ENCODE results near the gene KBTBD2.
"Not testable (repeated sequence)": the region's sequence is repeated elsewhere in the genome, so short reads cannot be mapped to it uniquely, and the experiment has no call there.

Gene KBTBD2

GRCh38 chr7:32891043-32891799, at the start of gene KBTBD2:
KBTBD2 (minus strand) TSS chr7:32891760; CDS start chr7:32879604, 12,156 bp downstream.
- DNase-seq = peak; percentile 81

GRCh38 chr7:32941181-32941580, 49.6 kb upstream of the KBTBD2 start:
- no peak for DNase-seq

GRCh38 chr7:32937344-32938174, 46.0 kb upstream of the KBTBD2 start:
- DNase-seq = no peak

GRCh38 chr7:32936689-32937088, 45.1 kb upstream of the KBTBD2 start:
- no peak for DNase-seq

- DNase-seq = no peak
Observed at GRCh38 chr7:32935558-32935957, 44.0 kb upstream of the KBTBD2 start.

GRCh38 chr7:32930378-32930777, 38.8 kb upstream of the KBTBD2 start:
- no peak for DNase-seq

GRCh38 chr7:32929430-32930143, 38.0 kb upstream of the KBTBD2 start:
- no peak for DNase-seq

- DNase-seq = no peak
Observed at GRCh38 chr7:32928785-32929298, 37.3 kb upstream of the KBTBD2 start.

- DNase-seq = no peak
Observed at GRCh38 chr7:32921896-32922295, 30.3 kb upstream of the KBTBD2 start.

- DNase-seq = not testable (repeated sequence)
Observed at GRCh38 chr7:32916994-32917393, 25.4 kb upstream of the KBTBD2 start.

GRCh38 chr7:32916006-32916405, 24.4 kb upstream of the KBTBD2 start:
- DNase-seq = no peak

GRCh38 chr7:32915041-32915536, 23.5 kb upstream of the KBTBD2 start:
- DNase-seq = no peak

GRCh38 chr7:32914184-32914583, 22.6 kb upstream of the KBTBD2 start:
- no peak for DNase-seq

- no peak for DNase-seq
Observed at GRCh38 chr7:32910195-32910594, 18.6 kb upstream of the KBTBD2 start.

- DNase-seq = no peak
Observed at GRCh38 chr7:32905175-32905662, 13.7 kb upstream of the KBTBD2 start.

GRCh38 chr7:32901629-32902028, 10.1 kb upstream of the KBTBD2 start:
- no peak for DNase-seq

GRCh38 chr7:32900433-32900995, 9.0 kb upstream of the KBTBD2 start:
- DNase-seq = no peak

- not testable (repeated sequence) for DNase-seq
Observed at GRCh38 chr7:32897376-32897775, 5.8 kb upstream of the KBTBD2 start.

- no peak for DNase-seq
Observed at GRCh38 chr7:32896564-32897347, 5.2 kb upstream of the KBTBD2 start.

GRCh38 chr7:32894171-32894570, 2.6 kb upstream of the KBTBD2 start:
- DNase-seq = no peak

- DNase-seq = no peak
Observed at GRCh38 chr7:32893722-32894121, 2.2 kb upstream of the KBTBD2 start.

- no peak for DNase-seq
Observed at GRCh38 chr7:32893207-32893524, 1.6 kb upstream of the KBTBD2 start.

Data from KG1 (cell line).